ENCODE data around the gene RPTOR.
A peak's percentile ranks its signal among the peaks of the same experiment; 100 is the strongest.

RPTOR gene

GRCh38 chr17:80991645-80992076, 447.0 kb downstream of the RPTOR start, which contains the start of gene CHMP6 (continued):
- peak; percentile 86 for TF ChIP-seq TSHZ2 (CRISPR knock-in tag; IDR thresholded peaks at IDR 0.05)
- no peak for TF ChIP-seq PATZ1 (CRISPR knock-in tag; IDR thresholded peaks at IDR 0.05; ENCODE audit: borderline replicate concordance)

GRCh38 chr17:80992077-80992947, 447.7 kb downstream of the RPTOR start:
- ATAC-seq, result peak; percentile 15
- no peak for TF ChIP-seq PPARA (CRISPR knock-in tag; IDR thresholded peaks at IDR 0.05; ENCODE audit: borderline replicate concordance)
- TF ChIP-seq TSHZ2 (CRISPR knock-in tag; IDR thresholded peaks at IDR 0.05), result no peak
- no peak for TF ChIP-seq ZFP3 (CRISPR knock-in tag; IDR thresholded peaks at IDR 0.05)
- TF ChIP-seq ZNF565 (CRISPR knock-in tag; conservative IDR thresholded peaks at IDR 0.05; ENCODE audit: low read depth), result no peak
- no peak for TF ChIP-seq ZC3H10 (CRISPR knock-in tag; IDR thresholded peaks at IDR 0.05)
- TF ChIP-seq GLIS3 (CRISPR knock-in tag; IDR thresholded peaks at IDR 0.05), result no peak
- no peak for TF ChIP-seq CSDC2 (CRISPR knock-in tag; IDR thresholded peaks at IDR 0.05)
- TF ChIP-seq ESRRG (CRISPR knock-in tag; IDR thresholded peaks at IDR 0.05), result no peak
- no peak for TF ChIP-seq SNAI2 (CRISPR knock-in tag; IDR thresholded peaks at IDR 0.05)
- TF ChIP-seq PATZ1 (CRISPR knock-in tag; IDR thresholded peaks at IDR 0.05; ENCODE audit: borderline replicate concordance), result no peak
- no peak for TF ChIP-seq OSR1 (CRISPR knock-in tag; IDR thresholded peaks at IDR 0.05)
- no peak for TF ChIP-seq POU6F1 (CRISPR knock-in tag; IDR thresholded peaks at IDR 0.05; ENCODE audit: borderline replicate concordance, low read depth)
- TF ChIP-seq CSRNP3 (CRISPR knock-in tag; IDR thresholded peaks at IDR 0.05), result no peak
- TF ChIP-seq CREB5 (CRISPR knock-in tag; IDR thresholded peaks at IDR 0.05; ENCODE audit: low read depth), result no peak

All from SK-N-SH treated with all-trans-retinoic acid at 6 μM for 48 hours (cell line).